Measurements from ENCODE around the gene HTR3E.
"Not testable (repeated sequence)": the region's sequence is repeated elsewhere in the genome, so short reads cannot be mapped to it uniquely, and the experiment has no call there.

HTR3E gene, protein sequence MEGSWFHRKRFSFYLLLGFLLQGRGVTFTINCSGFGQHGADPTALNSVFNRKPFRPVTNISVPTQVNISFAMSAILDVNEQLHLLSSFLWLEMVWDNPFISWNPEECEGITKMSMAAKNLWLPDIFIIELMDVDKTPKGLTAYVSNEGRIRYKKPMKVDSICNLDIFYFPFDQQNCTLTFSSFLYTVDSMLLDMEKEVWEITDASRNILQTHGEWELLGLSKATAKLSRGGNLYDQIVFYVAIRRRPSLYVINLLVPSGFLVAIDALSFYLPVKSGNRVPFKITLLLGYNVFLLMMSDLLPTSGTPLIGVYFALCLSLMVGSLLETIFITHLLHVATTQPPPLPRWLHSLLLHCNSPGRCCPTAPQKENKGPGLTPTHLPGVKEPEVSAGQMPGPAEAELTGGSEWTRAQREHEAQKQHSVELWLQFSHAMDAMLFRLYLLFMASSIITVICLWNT

DNA sequence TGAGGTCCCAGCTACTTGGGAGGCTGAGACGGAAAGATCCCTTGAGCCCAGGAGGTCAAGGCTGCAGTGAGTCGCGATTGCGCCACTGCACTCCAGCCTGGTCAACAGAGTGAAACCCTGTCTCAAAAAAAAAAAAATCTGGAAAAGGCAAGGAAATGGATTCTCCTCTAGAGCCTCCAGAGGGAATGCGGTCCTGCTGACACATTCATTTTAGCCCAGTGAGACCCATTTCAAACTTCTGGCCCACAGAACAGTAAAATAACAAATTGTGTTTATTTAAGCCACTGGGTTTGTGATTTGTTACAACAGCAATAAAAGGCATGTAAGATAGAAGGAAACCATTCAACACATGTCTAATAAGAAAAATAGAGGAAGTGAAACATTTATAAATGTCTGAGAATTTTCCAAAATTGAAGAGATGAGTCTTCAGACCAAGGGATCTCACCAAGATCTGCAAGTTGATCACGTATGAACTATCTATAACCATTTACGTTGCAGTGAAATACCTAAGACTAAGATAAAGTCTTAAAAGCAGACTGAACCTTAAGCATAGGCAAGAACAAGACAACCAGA is at the start of gene HTR3E:
TSS of gene HTR3E (plus strand) at position 254 of the 573 bp plus-strand sequence. CDS start 466 bp downstream, outside the sequence.
- DNase-seq: no peak

DNA sequence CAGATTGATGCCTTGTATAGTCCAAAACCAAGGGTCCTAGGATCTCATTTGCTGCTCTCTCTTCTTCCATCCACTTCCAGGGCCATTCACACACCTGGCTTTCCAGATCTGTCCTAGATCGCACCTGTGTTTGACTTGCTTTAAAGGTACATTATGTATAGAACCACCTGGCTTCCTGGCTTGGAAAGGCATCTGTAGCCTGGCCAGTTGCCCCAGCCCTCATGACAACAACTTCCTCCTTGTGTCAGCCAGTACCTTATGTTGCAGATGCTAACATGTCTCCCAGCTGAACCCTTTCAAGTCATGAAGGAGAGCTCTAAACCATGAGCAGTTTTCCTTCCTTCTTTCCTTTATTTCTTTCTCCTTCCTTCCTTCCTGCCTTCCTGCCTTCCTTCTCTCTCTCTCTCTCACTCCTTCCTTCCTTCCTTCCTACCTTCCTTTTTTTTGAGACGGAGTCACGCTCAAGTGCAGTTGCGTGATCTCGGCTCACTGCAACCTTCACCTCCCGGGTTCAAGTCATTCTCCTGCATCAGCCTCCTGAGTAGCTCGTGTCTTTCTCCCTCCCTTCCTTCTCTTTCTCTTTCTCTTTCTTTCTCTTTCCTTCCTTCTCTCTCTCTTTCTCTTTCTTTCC is 46.5 kb upstream of the HTR3E start:
- DNase-seq: peak; percentile 88

DNA sequence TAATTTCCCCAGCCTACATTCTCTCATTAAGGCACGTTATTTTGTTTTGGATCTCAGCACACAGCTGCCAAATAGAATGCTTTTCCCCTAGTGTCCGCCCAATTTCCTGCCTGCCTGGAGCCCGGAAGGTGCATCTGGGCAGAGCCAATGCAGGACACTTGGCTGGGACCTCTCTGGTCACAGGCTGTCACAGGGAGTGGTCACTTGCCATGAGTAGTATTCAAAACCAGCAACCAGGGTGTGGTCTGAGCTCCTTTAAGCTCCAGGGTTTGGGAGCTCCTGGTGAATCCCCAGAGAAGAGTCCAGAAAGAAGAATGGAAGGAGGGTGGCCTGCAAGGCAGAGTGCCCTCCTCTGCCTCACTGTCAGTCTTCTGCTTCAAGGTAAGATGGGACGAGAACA is 44.1 kb upstream of the HTR3E start, which contains the start of gene HTR3C:
TSS of gene HTR3C (plus strand) at position 281 of the 400 bp plus-strand sequence. CDS start at position 315, 34 bp downstream.
- DNase-seq: no peak

DNA sequence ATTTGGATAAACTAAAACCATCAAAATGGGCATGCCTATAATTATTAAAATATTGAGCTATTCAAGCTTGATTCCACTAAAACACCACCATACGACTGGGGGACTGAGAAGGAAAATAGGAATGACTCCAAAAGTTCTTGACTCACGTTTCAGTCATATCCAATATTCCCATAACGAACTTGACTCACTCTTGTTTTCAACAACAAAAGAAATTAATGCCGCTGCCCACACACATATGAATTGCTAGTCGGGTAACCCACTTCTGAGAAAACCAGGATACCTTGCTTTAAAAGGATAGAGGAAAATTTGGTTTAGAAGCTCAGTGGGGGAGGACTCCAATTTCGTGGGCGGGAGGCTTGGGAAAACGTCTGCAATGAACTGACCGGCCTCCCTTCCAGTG is 38.8 kb upstream of the HTR3E start:
- DNase-seq: peak; percentile 39

DNA sequence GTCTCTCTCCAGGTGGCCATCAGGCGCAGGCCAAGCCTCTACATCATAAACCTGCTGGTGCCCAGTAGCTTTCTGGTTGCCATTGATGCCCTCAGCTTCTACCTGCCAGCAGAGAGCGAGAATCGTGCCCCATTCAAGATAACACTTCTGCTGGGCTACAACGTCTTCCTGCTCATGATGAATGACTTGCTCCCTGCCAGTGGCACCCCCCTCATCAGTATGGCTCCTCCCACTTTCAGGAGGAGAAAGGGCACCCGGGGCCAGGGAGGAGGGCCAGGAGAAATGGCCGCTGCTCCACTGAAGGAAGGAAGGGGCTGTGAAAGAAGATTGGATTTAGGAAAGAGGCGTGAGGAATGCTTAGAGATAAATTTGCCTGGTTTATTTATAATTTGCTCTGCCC is 37.4 kb upstream of the HTR3E start:
- DNase-seq: peak; percentile 12

DNA sequence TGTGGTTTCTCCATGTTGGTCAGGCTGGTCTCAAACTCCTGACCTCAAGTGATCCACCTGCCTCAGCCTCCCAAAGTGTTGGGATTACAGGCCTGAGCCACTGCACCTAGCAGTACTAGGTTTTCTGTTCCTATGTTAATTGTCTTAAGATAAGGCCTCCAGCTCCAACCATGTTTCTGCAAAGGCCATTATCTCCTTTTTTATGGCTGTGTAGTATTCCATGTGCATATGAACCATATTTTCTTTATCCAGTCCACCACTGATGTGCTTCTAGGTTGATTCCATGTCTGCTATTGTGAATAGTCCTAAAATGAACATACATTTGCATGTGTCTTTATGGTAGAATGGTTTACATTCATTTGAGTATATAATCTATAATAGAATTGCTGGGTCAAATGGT is 34.2 kb upstream of the HTR3E start:
- no peak for DNase-seq

DNA sequence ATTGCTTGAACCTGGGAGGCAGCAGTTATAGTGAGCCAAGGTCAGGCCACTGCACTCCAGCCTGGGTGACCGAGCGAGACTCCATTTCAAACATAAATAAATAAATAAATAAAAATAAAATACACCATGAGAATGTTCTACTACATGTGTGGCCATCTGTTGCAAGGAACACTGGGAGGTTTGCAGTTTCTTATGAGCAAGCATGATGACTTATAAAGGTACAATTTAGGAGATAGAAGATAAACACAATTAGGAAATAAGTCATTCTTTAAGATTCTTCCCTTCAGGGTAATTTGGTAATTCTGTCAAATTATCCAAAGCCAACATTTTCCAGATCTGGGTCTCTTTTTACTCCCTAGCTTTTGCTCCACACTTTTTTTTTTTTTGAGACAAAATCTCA is 30.7 kb upstream of the HTR3E start:
- DNase-seq: no peak

DNA sequence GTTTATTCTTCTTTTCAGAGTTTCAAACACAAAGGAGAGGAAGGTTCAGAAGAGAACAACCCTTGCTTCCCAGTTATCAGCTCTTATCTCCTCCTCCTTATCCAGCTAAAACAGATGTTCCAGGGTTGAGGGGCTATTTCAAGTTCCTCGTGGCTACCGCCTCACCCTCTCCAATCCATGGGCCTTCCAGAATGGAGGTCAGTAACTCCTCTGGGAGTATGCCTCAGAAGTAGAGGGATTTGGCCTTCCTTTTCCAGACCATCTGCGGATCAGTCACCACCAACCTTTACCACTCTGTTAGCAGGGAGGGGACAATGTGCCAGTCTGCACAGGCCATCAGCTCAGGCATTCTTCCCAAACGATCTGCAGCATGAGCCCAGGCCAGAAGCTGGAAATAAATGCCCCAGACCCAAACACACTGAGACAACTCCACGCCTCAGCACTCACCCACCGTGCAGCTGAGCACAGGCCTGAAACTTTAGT is 29.2 kb upstream of the HTR3E start:
- no peak for DNase-seq

DNA sequence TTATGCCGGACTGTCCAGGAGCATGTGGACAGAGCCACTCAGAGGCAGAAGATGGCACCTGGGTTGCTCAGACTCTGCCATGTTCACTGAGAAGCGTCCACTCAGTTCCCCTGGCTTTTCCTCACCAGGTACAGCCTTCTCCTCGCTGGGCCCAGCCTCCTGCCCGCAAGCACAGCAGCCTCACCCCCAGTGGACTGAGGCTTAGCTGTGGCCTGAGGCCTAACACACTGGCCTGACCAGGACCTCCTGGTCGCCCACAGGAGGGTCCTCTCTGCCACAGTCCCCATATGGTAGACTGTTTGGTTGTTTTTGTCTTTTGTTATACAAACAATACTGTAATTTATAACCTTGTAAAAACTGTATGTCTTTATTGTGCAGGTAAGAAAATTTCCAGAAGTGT is 28.5 kb upstream of the HTR3E start:
- no peak for DNase-seq

DNA sequence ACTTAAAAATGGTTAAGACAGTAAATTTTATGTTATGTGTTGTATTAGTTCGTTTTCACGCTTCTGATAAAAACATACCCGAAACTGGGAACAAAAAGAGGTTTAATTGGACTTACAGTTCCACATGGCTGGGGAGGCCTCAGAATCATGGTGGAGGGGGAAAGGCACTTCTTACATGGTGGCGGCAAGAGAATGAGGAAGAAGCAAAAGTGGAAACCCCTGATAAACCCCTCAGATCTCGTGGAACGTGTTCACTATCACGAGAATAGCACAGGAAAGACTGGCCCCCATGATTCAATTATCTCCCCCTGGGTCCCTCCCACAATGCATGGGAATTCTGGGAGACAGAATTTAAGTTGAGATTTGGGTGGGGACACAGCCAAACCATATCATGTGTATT is 25.7 kb upstream of the HTR3E start:
- DNase-seq: not testable (repeated sequence)

DNA sequence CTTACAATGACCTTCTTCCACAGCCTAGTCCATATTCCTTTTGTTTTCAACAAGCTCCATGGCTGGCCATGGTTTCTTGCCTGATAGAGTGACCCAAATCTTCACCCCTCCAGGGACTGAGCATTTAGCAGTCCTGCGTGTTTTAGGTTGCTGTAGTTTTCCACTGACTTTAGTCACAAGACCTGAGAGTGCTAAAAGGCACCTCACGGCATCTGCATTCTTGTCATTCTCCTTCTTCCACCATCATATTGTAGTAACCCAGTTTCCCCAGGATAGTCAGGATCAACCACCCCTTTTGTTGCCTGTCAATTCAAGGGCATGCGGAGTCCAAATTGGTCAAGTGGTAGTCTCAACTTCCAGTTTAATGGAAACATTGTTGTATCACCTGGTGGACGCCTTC is 23.2 kb upstream of the HTR3E start:
- DNase-seq: no peak

DNA sequence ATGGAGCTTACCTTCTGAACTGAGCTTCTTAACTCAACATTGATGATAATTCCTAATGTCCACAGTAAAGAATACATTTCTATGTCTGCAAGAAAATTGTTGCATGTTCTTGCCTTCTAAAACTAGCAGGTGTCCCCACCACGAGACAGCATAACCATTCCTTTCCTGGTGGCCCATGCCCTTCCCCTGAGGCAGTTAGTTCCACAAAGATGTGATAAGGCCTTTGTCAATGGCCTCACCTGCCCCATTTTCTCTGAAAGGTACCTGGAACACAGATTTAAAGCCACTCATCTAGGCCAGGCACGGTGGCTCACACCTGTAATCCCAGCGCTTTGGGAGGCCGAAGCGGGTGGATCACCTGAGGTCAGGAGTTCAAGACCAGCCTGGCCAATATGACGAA is 21.0 kb upstream of the HTR3E start:
- DNase-seq: no peak

DNA sequence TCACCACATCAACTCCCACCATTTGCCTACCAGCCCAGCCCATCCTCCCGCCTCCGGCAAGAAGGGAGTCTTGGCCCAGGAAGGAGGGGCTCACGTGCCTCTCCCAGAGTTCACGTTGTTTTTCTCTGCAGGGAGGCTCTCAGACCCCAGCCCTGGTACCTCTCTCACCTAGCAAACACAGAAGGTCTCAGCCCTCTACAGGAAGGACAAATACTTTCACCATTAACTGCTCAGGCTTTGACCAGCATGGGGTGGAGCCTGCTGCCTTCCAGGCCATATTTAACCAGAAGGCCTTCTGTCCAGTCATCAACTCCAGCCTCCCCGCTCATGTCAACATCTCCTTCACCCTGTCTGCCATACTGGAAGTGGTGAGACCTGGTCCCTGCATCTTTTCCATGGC is 19.0 kb upstream of the HTR3E start:
- peak; percentile 48 for DNase-seq

DNA sequence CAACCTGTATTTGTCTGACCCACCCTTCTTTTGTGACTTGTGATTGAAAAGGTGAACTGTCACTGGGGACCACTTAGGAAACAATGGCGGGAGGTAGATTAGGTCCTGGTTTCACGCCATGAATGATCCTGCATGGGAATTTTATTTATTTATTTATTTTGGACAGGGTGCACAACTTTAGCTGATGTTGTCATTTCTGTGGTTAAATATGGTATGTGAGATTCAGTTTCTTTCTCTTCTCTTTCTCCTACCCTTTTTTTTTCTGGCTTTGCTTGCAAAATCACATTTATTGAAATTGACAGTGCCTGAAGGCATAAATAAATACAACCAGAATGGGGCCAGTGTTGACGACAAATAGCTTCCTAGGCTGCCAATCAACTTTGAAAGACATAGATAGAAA is 18.0 kb upstream of the HTR3E start:
- no peak for DNase-seq

DNA sequence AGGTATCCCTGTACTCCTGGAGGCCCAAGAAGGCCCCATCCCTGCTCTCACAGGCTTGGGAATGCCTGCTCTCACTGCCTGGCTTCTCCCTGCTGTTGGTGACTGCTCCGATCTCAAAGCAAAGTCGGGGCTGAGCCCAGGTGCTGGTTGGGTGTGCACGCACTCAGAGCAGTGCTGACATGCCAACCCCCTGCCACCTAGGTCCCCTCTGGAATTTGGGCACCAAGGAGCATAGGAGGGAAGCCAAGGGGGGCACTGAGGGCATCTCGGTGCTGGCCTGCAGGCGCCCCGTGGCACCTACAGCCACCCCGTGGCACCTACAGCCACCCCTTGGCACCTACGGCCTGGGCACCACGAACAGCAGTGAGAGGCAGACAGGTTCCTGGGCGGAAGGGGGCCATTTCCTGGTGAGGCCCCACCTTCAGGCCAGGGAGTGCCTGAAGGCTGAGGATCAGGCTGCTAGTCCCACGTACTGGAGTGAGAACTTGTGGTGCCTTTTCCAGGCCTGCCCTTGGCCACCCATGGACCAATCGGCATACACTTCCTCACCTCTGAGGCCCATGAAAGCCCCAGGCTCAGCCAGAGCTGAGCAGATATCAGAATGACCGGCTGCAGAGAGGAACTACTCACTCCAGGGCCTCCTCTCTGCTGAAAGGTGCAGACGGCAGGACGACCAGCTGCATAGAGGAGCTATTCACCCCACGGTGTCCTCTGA is 15.6 kb upstream of the HTR3E start:
- no peak for DNase-seq

DNA sequence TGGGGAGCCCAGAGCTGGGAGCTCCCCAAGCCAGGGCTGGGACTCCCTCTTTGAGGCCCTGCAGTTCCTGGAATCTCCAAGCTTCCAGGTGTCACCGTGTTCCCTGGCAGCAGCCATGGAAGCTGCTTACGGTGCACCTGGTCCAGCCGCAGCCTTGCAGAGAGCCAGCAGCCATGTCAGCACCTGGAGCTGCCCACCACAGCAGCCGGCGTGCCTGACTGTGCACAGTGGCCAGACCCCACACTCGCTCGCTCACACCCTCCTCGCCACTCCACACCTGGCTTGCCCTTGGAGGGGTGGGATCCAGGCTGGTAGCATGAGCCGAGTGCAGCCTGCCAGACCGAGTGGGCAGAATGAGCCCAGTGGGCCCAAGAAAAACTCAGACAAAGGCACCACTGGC is 14.8 kb upstream of the HTR3E start:
- DNase-seq: no peak

DNA sequence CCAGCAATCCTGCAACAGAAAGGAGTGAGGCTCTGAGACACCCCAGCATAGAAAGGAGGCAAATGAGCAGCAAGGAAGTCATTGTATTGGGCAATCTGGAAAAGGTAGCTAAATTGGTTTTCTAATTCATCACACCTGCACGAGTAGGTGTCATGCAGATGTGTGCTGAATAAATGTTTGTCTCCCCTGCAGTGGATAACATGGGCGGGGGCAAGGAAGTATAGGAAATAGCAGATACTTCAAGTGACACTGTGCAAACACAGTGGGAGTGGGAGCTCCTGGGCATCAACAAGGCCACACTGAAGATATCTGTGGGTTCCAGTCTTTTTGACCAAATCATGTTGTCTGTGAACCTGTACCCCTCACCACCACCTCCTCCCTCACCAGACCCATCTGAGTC is 14.4 kb upstream of the HTR3E start:
- peak; percentile 53 for DNase-seq

DNA sequence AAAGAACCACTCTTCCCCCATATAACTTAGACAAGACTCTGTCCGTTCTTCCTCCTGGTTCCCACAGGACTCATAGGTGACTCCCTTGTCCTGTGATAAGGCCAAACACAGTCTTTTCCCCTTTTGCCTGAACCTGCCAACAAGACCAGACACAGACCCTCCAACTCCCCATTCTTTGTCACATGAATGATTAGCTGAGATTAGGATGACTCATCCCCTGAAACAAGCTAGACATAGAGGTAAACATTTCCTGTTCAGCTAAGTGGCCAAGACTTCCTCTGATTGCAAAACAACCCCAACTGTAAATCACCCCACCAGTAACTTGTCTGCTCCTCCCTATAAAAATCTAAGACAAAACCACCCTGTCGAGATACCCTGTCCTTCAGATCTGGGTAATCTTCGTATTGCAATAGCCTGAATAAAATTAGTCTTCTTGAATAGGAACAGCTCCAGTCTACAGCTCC is 11.4 kb upstream of the HTR3E start:
- DNase-seq: peak; percentile 54

DNA sequence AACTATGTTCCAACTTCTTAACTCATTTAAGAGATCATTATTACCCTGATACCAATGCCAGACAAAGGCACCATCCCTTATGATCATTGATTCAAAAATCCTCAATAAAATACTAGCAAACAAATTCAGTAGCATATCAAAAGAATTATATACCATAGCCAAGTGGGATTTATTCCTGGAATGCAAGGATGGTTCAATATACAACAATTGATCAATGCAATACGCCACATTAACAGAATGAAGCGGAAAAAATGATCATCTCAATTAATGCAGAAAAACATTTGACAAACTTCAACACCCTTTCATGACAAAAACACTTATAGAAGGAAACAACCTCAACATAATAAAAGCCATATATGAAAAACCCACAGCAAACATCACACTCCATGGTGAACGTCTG is 4.7 kb upstream of the HTR3E start:
- no peak for DNase-seq

DNA sequence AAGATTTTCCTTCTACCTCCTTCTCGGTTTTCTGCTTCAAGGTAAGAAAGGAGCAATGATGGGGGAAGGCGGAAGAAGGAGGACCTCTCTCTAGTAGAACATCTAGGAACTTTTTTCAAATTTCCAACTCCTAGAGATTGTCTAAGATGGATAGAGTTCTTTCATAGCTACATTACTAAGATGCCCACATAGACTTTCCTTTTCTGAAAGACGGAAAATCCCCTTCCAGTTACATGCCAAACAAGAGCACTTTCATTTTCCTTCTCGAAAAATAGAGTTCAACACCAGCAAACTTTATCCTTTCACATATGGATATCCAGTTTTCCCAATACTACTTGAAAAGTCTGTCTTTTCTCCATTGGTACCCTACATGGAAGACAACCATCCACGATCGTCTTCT is 692 bp downstream of the HTR3E start:
- no peak for DNase-seq

DNA sequence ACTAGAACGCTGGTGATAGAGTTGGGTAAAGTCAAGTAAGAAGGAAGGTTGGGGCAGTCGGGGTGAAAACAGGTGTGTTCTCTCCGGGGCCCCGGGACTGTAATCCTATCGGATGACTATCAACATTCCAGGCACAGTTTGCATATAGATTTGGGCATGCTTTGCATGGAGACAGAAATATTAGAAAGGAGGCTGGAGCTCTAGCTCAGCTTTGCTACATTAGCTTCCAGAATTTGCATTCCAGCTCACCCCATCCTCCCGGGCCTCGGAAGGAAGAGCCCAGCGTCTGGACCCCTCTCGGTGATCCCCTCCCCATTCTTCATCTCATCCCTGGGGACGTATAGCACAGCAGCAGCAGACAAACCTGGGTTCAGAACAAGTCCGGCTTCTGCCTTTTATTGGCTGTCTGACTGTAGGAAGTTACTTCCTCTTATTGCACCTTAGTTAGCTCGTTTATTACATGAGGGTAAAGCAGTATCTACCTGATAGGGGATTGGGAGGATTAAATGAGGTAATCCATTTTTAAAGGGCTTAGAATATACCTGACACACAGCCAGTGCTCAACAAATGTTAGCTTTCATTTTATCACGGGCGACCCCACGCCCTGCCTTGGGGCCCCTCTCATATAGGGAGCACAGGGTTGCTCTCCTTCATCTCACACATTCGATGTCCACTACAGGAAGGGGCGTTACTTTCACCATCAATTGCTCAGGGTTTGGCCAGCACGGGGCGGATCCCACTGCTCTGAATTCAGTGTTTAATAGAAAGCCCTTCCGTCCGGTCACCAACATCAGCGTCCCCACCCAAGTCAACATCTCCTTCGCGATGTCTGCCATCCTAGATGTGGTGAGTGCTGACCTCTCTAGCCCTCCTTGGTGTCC is 3.2 kb downstream of the HTR3E start:
- no peak for DNase-seq

DNA sequence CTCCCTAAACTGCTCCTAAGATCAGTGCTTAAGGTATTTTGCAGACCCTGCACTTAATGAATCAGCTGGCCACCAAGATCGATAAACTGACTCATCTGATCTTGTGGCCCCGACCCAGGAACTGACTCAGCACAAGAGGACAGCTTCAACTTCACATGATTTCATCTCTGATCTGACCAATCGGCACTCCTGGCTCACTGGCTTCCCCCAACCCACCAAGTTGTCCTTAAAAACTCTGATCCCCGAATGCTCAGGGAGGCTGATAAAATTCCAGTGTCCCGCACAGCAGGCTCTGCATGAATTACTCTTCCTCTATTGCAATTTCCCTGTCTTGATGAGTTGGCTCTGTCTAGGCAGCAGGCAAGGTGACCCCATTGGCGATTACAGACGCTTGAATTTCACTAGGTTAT is 13.5 kb downstream of the HTR3E start:
- DNase-seq: no peak
